Trophoblast cell (in vitro differentiated cells and primary cell): ENCODE data around the gene KCNQ1.

Experiments
- DNase-seq, 2 donors: peaks; one replicate each; pipeline ENCODE4 v3.0.0-alpha.2; 2016
- H2AFZ ChIP-seq: 2 replicates; pipeline ENCODE4 v1.6.1; 2013; ENCODE audit warnings: low read length, moderate library complexity, mild to moderate bottlenecking; ENCODE audit not compliant: insufficient read depth, poor library complexity
- H2AK5ac ChIP-seq: 2 replicates; pipeline ENCODE4 v1.6.1; 2013; ENCODE audit warnings: mild to moderate bottlenecking, low read length
- H2BK120ac ChIP-seq: 2 replicates; pipeline ENCODE4 v1.6.1; 2013; ENCODE audit warnings: low read length, mild to moderate bottlenecking, moderate library complexity; ENCODE audit not compliant: insufficient read depth, poor library complexity
- H2BK12ac ChIP-seq: 2 replicates; pipeline ENCODE4 v1.6.1; 2013; ENCODE audit warnings: mild to moderate bottlenecking, low read length, moderate library complexity
- H2BK5ac ChIP-seq: 2 replicates; pipeline ENCODE4 v1.6.1; 2013; ENCODE audit warnings: low read length, low read depth, moderate library complexity, mild to moderate bottlenecking; ENCODE audit not compliant: poor library complexity
- H3K14ac ChIP-seq: 2 replicates; pipeline ENCODE4 v1.6.1; 2013; ENCODE audit warnings: mild to moderate bottlenecking, low read length
- H3K18ac ChIP-seq: 2 replicates; pipeline ENCODE4 v1.6.1; 2013; ENCODE audit warnings: mild to moderate bottlenecking, low read length
- H3K23ac ChIP-seq: 2 replicates; pipeline ENCODE4 v1.6.1; 2013; ENCODE audit warnings: low read length
- H3K27ac ChIP-seq: 2 replicates; pipeline ENCODE4 v1.5.1; 2013; ENCODE audit warnings: low read depth, mild to moderate bottlenecking, inconsistent platforms, low read length, moderate library complexity
- H3K27me3 ChIP-seq: 2 replicates; pipeline ENCODE4 v1.6.1; 2013; ENCODE audit warnings: inconsistent platforms, mild to moderate bottlenecking, low read length, moderate library complexity; ENCODE audit not compliant: insufficient read depth
- H3K36me3 ChIP-seq, 2 experiments: 1 replicate in 1 of 2; 2 replicates in 1 of 2; pipeline ENCODE4 v1.6.1; 2013; ENCODE audit warnings: low read length in 2 of 2, mild to moderate bottlenecking in 2 of 2, moderate library complexity in 1 of 2; ENCODE audit not compliant: insufficient read depth in 2 of 2, control insufficient read depth in 1 of 2
- H3K4ac ChIP-seq: 2 replicates; pipeline ENCODE4 v1.6.1; 2013; ENCODE audit warnings: low read depth, mild to moderate bottlenecking, low read length, moderate library complexity
- H3K4me1 ChIP-seq, 2 experiments: 1 replicate in 1 of 2; 2 replicates in 1 of 2; pipeline ENCODE4 v1.6.1; 2013; ENCODE audit warnings: low read length in 2 of 2, mild to moderate bottlenecking in 2 of 2, moderate library complexity in 1 of 2; ENCODE audit not compliant: insufficient read depth in 2 of 2, control insufficient read depth in 1 of 2
- H3K4me2 ChIP-seq: 2 replicates; pipeline ENCODE4 v1.6.1; 2013; ENCODE audit warnings: inconsistent platforms, mild to moderate bottlenecking, low read length, moderate library complexity
- H3K4me3 ChIP-seq: 2 replicates; pipeline ENCODE4 v1.5.1; 2013; ENCODE audit warnings: mild to moderate bottlenecking, low read depth, low read length, inconsistent platforms
- H3K79me1 ChIP-seq: one replicate; pipeline ENCODE4 v1.6.1; 2013; ENCODE audit warnings: low read length
- H3K79me2 ChIP-seq: 2 replicates; pipeline ENCODE4 v1.6.1; 2013; ENCODE audit warnings: low read length, mild to moderate bottlenecking; ENCODE audit not compliant: control insufficient read depth, insufficient read depth, poor library complexity
- H3K9ac ChIP-seq: 2 replicates; pipeline ENCODE4 v1.6.1; 2013; ENCODE audit warnings: mild to moderate bottlenecking, low read length
- H3K9me3 ChIP-seq: 2 replicates; pipeline ENCODE4 v1.6.1; 2013; ENCODE audit warnings: low read depth, mild to moderate bottlenecking, control low read depth, inconsistent platforms, low read length; ENCODE audit not compliant: insufficient read depth
- H4K12ac ChIP-seq: 2 replicates; pipeline ENCODE4 v1.6.1; 2013; ENCODE audit warnings: low read depth, mild to moderate bottlenecking, low read length, moderate library complexity
- H4K8ac ChIP-seq: 2 replicates; pipeline ENCODE4 v1.6.1; 2013; ENCODE audit warnings: low read depth, mild to moderate bottlenecking, low read length, moderate library complexity
- H4K91ac ChIP-seq: one replicate; pipeline ENCODE4 v1.6.1; 2013; ENCODE audit warnings: low read depth, mild to moderate bottlenecking, low read length, moderate library complexity
- WGBS: extraction: QIAGEN DNeasy Blood & Tissue Kit; methylation state at CpG from one replicate; pipeline ENCODE4 v1.1.7; 2013; ENCODE audit warnings: missing lambda C conversion rate; ENCODE audit not compliant: insufficient read length, insufficient coverage; ENCODE audit errors: extremely low coverage; 5-methylcytosine and 5-hydroxymethylcytosine counted together

The KCNQ1 gene

DNA sequence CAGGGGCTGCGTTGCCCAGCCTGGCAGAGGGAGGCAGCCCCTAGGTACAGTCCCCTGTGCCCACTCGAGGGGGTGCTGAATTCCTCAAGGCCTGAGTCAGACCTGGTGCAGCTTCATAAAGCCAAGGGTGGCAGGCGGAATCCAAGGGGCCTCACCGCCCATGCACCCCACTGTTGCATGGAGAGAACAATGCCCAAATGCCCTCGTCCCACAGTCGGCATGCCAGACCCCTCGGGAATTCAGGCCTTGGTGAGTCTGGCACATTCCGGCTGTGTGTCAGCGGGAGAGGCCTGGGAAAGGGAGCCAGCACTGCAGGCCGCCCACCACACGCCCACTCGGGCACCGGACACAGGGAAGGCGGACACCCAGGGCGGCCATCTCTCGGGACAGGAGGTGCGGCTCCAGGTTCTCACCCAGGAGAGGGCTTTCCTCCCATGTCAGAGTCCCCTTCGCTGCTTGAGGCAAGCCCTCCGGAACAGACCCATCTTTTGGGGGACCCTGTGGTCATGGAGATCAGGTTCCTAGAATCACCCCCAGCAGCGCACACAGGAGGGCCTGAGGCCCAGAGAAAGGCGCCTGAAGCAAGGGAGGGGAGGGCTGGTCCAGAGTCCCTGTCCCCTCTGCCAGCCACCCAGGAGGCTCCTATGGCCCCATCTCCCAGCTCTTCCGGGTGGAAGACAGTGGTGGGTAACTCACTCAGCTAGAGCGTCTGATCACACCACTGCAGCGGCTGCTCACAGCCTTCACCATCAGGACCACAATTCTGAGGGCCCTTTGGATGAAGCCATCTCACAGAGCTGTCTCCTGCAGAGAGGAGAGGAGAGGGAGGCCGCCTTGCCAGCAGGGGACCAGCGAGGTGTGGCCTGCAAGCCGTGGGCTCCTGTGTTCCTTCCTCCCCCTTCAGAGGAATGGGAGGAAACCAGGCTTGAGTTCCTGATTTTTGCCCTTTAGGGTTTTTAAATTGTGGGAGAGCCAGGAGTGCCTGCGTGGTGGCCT lies 286.6 kb downstream of the KCNQ1 start:
- Histone ChIP-seq H3K23ac (no peak overlapping the region), H2BK120ac (no peak overlapping the region), H3K4me3 (peak overlapping the region; percentile 17), H4K91ac (no peak overlapping the region), H3K79me2 (no peaks in the 10 kb centered on the region), H3K27me3 (no peaks in the 10 kb centered on the region), H3K14ac (no peak overlapping the region), H2BK5ac (no peak overlapping the region), H2BK12ac (no peak overlapping the region), H2AK5ac (no peak overlapping the region), H3K36me3 (no peaks in the 10 kb centered on the region), H3K4ac (no peak overlapping the region), H3K4me1 (peaks cover 0 to 6% of the 10 kb centered on the region in 2 experiments), H3K4me2 (no peak overlapping the region), H3K9me3 (peaks cover 14% of the 10 kb centered on the region), H4K8ac (no peak overlapping the region), H3K18ac (no peak overlapping the region), H3K79me1 (no peaks in the 10 kb centered on the region), H4K12ac (no peak overlapping the region), H3K9ac (no peak overlapping the region), H2AFZ (no peak overlapping the region), H3K27ac (no peak overlapping the region)
- WGBS = no CpG with 5 or more reads among the region's 28 CpGs
- DNase-seq = no peak

DNA sequence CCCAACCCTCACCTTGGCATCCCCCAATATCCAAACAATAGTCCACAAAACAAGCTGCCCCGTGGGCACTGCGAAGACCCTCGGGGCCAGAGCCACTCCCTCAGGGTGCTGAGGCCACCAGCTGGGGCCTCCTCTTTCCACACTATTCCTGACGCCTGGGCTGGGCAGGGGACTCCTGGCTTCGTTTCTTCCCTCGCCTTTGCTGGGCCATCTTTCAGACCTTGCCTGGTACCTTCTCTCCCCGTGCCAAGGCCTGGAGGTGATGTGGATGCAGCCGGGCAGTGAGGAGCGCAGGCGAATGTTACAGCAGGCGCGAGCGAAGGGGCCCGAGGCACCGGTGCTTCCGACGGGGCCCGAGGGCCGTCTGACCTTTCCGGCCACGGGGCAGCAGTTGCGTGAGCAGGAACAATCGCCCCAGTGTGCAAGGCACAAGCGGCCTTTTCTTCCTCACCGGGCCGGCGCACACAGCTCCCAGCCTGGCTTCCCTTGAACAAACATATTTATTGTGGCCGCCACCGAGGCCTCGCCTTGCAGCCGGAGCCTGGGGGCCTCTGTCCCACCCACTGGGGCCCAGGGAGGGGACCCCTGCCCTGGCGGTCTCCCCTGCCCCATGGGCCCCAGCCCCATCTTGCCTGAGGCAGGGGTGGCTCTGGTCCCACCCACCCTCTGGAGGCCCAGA lies 287.6 kb downstream of the KCNQ1 start:
- H2AK5ac ChIP-seq = no peak overlapping the region
- H3K27ac ChIP-seq = no peak overlapping the region
- peaks cover 0 to 6% of the 10 kb centered on the region in 2 experiments for H3K4me1 ChIP-seq
- H3K14ac ChIP-seq = no peak overlapping the region
- no peak overlapping the region for H3K23ac ChIP-seq
- H3K9me3 ChIP-seq = peaks cover 5% of the 10 kb centered on the region
- no peak overlapping the region for H3K9ac ChIP-seq
- H3K4me2 ChIP-seq = no peak overlapping the region
- no peak overlapping the region for H4K8ac ChIP-seq
- H3K4me3 ChIP-seq = no peak overlapping the region
- no peak for DNase-seq
- no peaks in the 10 kb centered on the region for H3K27me3 ChIP-seq
- H3K36me3 ChIP-seq = no peaks in the 10 kb centered on the region
- H2BK5ac ChIP-seq = no peak overlapping the region
- H4K91ac ChIP-seq = no peak overlapping the region
- H4K12ac ChIP-seq = no peak overlapping the region
- H3K4ac ChIP-seq = no peak overlapping the region
- H2AFZ ChIP-seq = no peak overlapping the region
- no peak overlapping the region for H3K18ac ChIP-seq
- H3K79me1 ChIP-seq = no peaks in the 10 kb centered on the region
- WGBS = no CpG with 5 or more reads among the region's 32 CpGs
- no peak overlapping the region for H2BK120ac ChIP-seq
- H2BK12ac ChIP-seq = no peak overlapping the region
- no peaks in the 10 kb centered on the region for H3K79me2 ChIP-seq

DNA sequence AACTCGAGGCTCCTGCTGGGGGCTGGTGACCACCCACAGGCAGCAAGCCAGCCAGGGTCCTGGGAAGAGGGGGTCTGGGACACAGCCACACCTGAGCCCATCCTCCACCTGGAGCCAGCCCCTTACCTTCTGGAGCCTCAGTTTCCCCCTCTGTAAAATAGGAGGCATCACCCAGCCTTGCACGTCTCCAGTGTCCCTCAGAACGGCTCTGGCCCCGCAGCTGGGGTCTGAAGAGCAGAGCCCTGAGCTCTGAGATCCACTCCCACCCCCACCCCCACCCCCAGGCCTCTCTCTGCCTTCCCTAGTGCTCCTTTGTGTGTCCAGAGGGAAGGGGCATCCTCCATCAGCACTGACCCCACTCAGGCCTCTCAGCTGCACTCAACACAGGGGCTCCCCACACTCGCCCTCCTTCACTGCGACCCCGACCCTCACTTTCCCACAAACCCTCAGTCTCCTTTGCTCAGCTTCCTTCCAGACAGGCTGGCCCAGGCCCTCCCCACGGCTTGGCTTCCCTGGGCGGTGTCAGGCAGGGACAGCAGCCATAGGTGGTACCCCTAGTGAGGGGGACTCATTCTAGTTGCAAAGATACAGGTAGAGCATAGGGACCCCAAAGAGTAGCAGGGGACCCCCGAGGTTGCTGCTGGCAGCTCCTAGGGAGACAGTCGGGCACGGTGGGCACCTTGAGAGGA lies 288.3 kb downstream of the KCNQ1 start:
- Histone ChIP-seq H3K23ac (no peak overlapping the region), H3K4me1 (peaks cover 0 to 11% of the 10 kb centered on the region in 2 experiments), H3K79me1 (no peaks in the 10 kb centered on the region), H4K8ac (no peak overlapping the region), H3K18ac (no peak overlapping the region), H3K9me3 (peaks cover 2% of the 10 kb centered on the region), H3K9ac (no peak overlapping the region), H2BK12ac (no peak overlapping the region), H3K27me3 (no peaks in the 10 kb centered on the region), H4K91ac (peak overlapping the region; percentile 53), H3K36me3 (no peaks in the 10 kb centered on the region), H2BK120ac (no peak overlapping the region), H3K4me3 (no peak overlapping the region), H3K27ac (no peak overlapping the region), H3K4ac (no peak overlapping the region), H3K4me2 (no peak overlapping the region), H2AFZ (no peak overlapping the region), H3K79me2 (no peaks in the 10 kb centered on the region), H2BK5ac (no peak overlapping the region), H3K14ac (no peak overlapping the region), H2AK5ac (no peak overlapping the region), H4K12ac (no peak overlapping the region)
- WGBS = no CpG with 5 or more reads among the region's 12 CpGs
- no peak for DNase-seq

DNA sequence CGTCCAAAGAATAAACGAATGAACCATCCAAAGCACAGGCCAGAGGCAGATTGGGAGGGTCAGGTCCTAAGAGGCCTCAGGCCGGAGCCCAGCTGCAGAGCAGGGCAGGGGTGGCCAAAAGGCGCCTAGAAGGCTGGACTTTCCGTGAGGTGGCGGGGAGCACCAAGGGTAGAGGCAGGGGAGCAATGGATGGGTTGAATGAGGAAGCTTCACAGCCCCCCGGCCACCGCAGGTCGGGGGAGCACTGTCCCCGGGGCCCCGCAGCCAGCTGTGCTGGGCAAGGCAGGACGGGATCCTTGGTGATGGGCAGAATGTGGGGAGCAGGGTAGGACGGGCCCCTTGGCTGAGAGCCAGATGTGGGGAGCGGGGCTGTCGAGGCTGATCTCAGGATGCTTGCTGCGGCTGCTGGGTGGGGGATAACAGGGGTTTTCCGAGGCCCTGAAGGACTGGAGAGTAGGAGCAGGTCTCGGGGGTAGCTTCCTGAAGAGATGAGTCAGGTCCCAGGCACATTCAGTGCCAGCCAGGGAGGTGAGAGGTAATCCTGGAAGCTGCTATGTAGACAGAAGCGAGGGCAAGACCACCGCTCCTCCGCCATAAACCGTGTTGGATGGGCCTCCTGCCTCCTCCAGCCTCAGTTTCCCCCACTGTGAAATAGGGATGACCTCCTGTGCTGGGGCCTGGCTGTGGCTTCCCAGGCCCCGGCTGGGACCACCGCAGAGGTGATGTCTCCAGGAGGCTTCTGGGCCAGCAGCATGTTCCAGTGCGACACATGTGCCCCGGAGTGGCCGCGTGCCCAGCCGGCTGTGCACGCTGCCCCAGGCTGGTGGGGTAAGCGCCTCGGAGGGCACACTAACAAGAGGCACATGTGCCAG lies 289.6 kb downstream of the KCNQ1 start:
- no peaks in the 10 kb centered on the region for H3K36me3 ChIP-seq
- H3K4me1 ChIP-seq = peaks cover 0 to 12% of the 10 kb centered on the region in 2 experiments
- H3K9ac ChIP-seq = no peak overlapping the region
- no peak overlapping the region for H3K27ac ChIP-seq
- H2AK5ac ChIP-seq = peak overlapping the region; percentile 3
- no peak overlapping the region for H3K23ac ChIP-seq
- H4K12ac ChIP-seq = no peak overlapping the region
- WGBS = no CpG with 5 or more reads among the region's 32 CpGs
- no peaks in the 10 kb centered on the region for H3K27me3 ChIP-seq
- no peaks in the 10 kb centered on the region for H3K79me1 ChIP-seq
- H2BK120ac ChIP-seq = no peak overlapping the region
- no peak overlapping the region for H3K14ac ChIP-seq
- H3K4ac ChIP-seq = no peak overlapping the region
- DNase-seq = no peak
- H3K9me3 ChIP-seq = peaks cover 2% of the 10 kb centered on the region
- H3K4me2 ChIP-seq = no peak overlapping the region
- no peak overlapping the region for H2AFZ ChIP-seq
- H2BK12ac ChIP-seq = no peak overlapping the region
- H3K4me3 ChIP-seq = no peak overlapping the region
- H2BK5ac ChIP-seq = no peak overlapping the region
- no peak overlapping the region for H4K8ac ChIP-seq
- no peaks in the 10 kb centered on the region for H3K79me2 ChIP-seq
- H3K18ac ChIP-seq = no peak overlapping the region
- no peak overlapping the region for H4K91ac ChIP-seq
